ENCODE measurements around the gene GP5.

GRCh38 chr3:194380326-194380725 lies 18.7 kb downstream of the GP5 start:
- TF ChIP-seq CTCF (IDR thresholded peaks at IDR 0.05) (no peak), POLR2AphosphoS5 (IDR thresholded peaks at IDR 0.05) (no peak), POLR2A (IDR thresholded peaks at IDR 0.05) (no peak), EP300 (IDR thresholded peaks at IDR 0.05; ENCODE audit: low read depth) (no peak)
